ENCODE measurements around the gene BRD4.

DNA sequence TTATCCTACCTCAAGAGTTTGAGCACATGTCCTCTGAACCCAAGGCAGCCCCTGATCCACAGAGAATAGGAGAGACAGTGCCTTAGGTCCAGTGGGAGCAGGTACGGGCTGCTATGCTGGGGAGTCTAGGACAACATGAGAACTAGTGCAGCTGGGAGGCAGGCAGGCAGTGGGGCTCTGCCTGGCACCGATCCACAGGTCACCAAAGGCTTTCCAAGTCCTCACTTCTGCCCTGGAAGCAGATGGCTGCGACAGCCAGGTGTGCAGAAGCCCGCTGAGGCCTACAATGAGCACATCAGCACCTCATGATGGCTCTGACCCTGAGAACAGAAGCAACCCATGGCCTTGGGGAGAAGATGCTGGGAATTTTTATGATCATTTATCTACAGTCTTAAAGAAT, 70.3 kb downstream of the BRD4 start:
- TF ChIP-seq POLR2A (IDR thresholded peaks at IDR 0.05): no peak
- TF ChIP-seq EP300 (IDR thresholded peaks at IDR 0.05; ENCODE audit: low read depth): no peak
- TF ChIP-seq POLR2AphosphoS5 (IDR thresholded peaks at IDR 0.05): no peak
- TF ChIP-seq, protein P1, sequence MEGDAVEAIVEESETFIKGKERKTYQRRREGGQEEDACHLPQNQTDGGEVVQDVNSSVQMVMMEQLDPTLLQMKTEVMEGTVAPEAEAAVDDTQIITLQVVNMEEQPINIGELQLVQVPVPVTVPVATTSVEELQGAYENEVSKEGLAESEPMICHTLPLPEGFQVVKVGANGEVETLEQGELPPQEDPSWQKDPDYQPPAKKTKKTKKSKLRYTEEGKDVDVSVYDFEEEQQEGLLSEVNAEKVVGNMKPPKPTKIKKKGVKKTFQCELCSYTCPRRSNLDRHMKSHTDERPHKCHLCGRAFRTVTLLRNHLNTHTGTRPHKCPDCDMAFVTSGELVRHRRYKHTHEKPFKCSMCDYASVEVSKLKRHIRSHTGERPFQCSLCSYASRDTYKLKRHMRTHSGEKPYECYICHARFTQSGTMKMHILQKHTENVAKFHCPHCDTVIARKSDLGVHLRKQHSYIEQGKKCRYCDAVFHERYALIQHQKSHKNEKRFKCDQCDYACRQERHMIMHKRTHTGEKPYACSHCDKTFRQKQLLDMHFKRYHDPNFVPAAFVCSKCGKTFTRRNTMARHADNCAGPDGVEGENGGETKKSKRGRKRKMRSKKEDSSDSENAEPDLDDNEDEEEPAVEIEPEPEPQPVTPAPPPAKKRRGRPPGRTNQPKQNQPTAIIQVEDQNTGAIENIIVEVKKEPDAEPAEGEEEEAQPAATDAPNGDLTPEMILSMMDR (IDR thresholded peaks at IDR 0.05): no peak
